ENCODE results near the gene VWA3B. TPM values are rescaled to one million over a fixed set of nuclear protein-coding genes. Genes with fewer than 3 reads are reported as not detected.

Gene VWA3B
- total and polyA plus RNA-seq, 2 of the 4 experiments (the other 2 are of a cell fraction), result not detected

DNA sequence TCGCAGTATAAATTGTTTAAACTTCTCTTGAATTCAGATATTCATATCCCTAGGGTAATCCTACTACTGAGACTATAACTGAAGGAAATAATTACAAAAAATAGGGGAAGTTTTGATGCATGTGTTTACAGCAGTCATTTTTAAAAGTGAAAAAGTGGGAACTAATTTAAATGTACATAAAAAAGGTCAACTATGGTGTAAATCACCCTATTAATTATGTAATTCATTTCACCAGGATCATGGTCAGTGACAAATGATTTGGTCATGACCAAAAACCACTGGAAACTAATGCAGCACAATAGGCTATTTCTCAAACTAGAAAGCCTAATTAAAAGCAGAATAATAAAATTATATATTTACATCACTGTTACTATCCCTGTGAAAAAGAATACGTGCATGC is 254.3 kb downstream of the VWA3B start:
- Histone ChIP-seq H3K9me3 (ENCODE audit: control insufficient read depth, insufficient read depth, low read length) (0 out of 2 replicates have a peak, but pooled peaks cover 2% of the 10 kb centered on the region), H4K20me1 (ENCODE audit: insufficient read depth, low read length) (no peaks in the 10 kb centered on the region), H3K56ac (ENCODE audit: extremely low read depth, insufficient read depth, low read length) (no peak overlapping the region), H2BK15ac (ENCODE audit: low read depth, low read length) (no peak overlapping the region), H3K4ac (ENCODE audit: low read depth, low read length) (no peak overlapping the region), H2AK9ac (replicated peaks; ENCODE audit: low read depth, low read length, poor library complexity) (no peak overlapping the region), H4K5ac (ENCODE audit: low read depth, low read length) (no peak overlapping the region), H3K4me3 (ENCODE audit: insufficient read depth, low read depth, low read length) (no peak overlapping the region), H3K36me3 (ENCODE audit: control insufficient read depth, insufficient read depth, low read length) (no peaks in the 10 kb centered on the region), H3K9ac (ENCODE audit: low read depth, low read length) (no peak overlapping the region), H4K91ac (ENCODE audit: insufficient read depth, low read depth, low read length) (no peak overlapping the region), H3K23ac (ENCODE audit: low read depth, low read length) (no peak overlapping the region), H3K14ac (replicated peaks; ENCODE audit: low read depth, low read length) (no peak overlapping the region), H2AK5ac (ENCODE audit: low read depth, low read length) (no peak overlapping the region), H3K4me1 (ENCODE audit: control insufficient read depth, insufficient read depth, low read length) (no peaks in the 10 kb centered on the region), H2BK5ac (ENCODE audit: low read depth, low read length, poor library complexity, severe bottlenecking) (no peak overlapping the region), H3K9me1 (ENCODE audit: insufficient read depth, low read length) (no peaks in the 10 kb centered on the region; the same call in 1 of the 2 replicates), H2AFZ (replicated peaks; ENCODE audit: low read length, poor library complexity) (no peak overlapping the region), H3K79me1 (ENCODE audit: low read depth in 1 of 2, low read length in 2 of 2) (no peaks in the 10 kb centered on the region), H3K27ac (ENCODE audit: insufficient read depth, low read length) (no peak overlapping the region), H3K18ac (ENCODE audit: low read depth, low read length) (no peak overlapping the region), H2BK20ac (ENCODE audit: low read depth, low read length) (no peak overlapping the region), H2BK120ac (ENCODE audit: low read depth, low read length) (no peak overlapping the region), H4K8ac (ENCODE audit: low read depth in 2 of 2, low read length in 2 of 2) (no peak overlapping the region), H3K4me2 (ENCODE audit: low read depth, low read length) (no peak overlapping the region), H3K27me3 (ENCODE audit: control insufficient read depth, insufficient read depth, low read length) (peaks cover 35% of the 10 kb centered on the region)
- DNase-seq (no peak), ATAC-seq (ENCODE audit: low read depth) (no peak)
- TF ChIP-seq, protein P1, sequence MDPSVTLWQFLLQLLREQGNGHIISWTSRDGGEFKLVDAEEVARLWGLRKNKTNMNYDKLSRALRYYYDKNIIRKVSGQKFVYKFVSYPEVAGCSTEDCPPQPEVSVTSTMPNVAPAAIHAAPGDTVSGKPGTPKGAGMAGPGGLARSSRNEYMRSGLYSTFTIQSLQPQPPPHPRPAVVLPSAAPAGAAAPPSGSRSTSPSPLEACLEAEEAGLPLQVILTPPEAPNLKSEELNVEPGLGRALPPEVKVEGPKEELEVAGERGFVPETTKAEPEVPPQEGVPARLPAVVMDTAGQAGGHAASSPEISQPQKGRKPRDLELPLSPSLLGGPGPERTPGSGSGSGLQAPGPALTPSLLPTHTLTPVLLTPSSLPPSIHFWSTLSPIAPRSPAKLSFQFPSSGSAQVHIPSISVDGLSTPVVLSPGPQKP (IDR thresholded peaks at IDR 0.05; ENCODE audit: borderline replicate concordance, low read depth, low read length), result no peak
- no peak for TF ChIP-seq RFX5 (IDR thresholded peaks at IDR 0.05; ENCODE audit: low read depth, low read length)
- no peak for TF ChIP-seq RCOR1 (IDR thresholded peaks at IDR 0.05; ENCODE audit: insufficient replicate concordance, low read length)
- no peak for TF ChIP-seq POLR2A (IDR thresholded peaks at IDR 0.05; ENCODE audit: low read depth, low read length)
- TF ChIP-seq MXI1 (IDR thresholded peaks at IDR 0.05; ENCODE audit: borderline replicate concordance, low read depth, low read length), result no peak
- no peak for TF ChIP-seq CEBPB (IDR thresholded peaks at IDR 0.05; ENCODE audit: low read depth, low read length)
- TF ChIP-seq FOS (IDR thresholded peaks at IDR 0.05; ENCODE audit: low read depth, low read length), result no peak
- TF ChIP-seq, protein P2, sequence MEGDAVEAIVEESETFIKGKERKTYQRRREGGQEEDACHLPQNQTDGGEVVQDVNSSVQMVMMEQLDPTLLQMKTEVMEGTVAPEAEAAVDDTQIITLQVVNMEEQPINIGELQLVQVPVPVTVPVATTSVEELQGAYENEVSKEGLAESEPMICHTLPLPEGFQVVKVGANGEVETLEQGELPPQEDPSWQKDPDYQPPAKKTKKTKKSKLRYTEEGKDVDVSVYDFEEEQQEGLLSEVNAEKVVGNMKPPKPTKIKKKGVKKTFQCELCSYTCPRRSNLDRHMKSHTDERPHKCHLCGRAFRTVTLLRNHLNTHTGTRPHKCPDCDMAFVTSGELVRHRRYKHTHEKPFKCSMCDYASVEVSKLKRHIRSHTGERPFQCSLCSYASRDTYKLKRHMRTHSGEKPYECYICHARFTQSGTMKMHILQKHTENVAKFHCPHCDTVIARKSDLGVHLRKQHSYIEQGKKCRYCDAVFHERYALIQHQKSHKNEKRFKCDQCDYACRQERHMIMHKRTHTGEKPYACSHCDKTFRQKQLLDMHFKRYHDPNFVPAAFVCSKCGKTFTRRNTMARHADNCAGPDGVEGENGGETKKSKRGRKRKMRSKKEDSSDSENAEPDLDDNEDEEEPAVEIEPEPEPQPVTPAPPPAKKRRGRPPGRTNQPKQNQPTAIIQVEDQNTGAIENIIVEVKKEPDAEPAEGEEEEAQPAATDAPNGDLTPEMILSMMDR (conservative IDR thresholded peaks at IDR 0.05; ENCODE audit: low read depth, low read length), result no peak
- ChIA-PET POLR2A (ENCODE audit: unreplicated experiment) (no interaction called here), CTCF (no interaction called here)
- BruUV-seq (replicated peaks), result no TSS peak
- intact Hi-C loops (cut with micrococcal nuclease) (no loop called here), in situ Hi-C loops (cut with MboI; ENCODE audit: low sequenced_read_pairs) (no loop called here), dilution Hi-C loops (cut with HindIII; ENCODE audit: low sequenced_read_pairs, unreplicated experiment) (no loop called here)
- no CpG with 5 or more reads among the region's 2 CpGs for WGBS, 2 experiments (ENCODE audit: extremely low coverage in 2 of 2, insufficient read length in 1 of 2)

All from IMR-90 (cell line).